Peyer's patch (tissue), 4 donors: ENCODE data around the gene CSNK1G1.

Experiments used
- CTCF ChIP-seq, 6 experiments: fragments of 450-650 bp in 4 of 6; fragments of 200-600 bp in 2 of 6; sonication (generic) in 1 of 6; IDR thresholded peaks; one replicate each; pipeline ENCODE4 v1.5.1; 2017 to 2019; ENCODE audit warnings: antibody characterized with exemption in 6 of 6, mild to moderate bottlenecking in 3 of 6, moderate library complexity in 1 of 6
- POLR2A ChIP-seq, 2 donors: fragments of 450-650 bp; IDR thresholded peaks; one replicate each; pipeline ENCODE4 v1.5.1; 2017; ENCODE audit warnings: antibody characterized with exemption in 2 of 2, mild to moderate bottlenecking in 2 of 2, moderate library complexity in 2 of 2

GRCh38 chr15:64249406-64249805 is 106.6 kb downstream of the CSNK1G1 start:
- TF ChIP-seq CTCF (IDR thresholded peaks at IDR 0.05) = no peak
- TF ChIP-seq POLR2A (IDR thresholded peaks at IDR 0.05) = no peak
